ENCODE data around the gene XCR1. TPM values are rescaled to one million over a fixed set of nuclear protein-coding genes. Genes with fewer than 3 reads are reported as not detected.

XCR1 gene
- total and polyA plus RNA-seq, 2 donors (not counting 1 experiment from before 2014, with no cell fraction given): 0.01 TPM; not detected in 1

DNA sequence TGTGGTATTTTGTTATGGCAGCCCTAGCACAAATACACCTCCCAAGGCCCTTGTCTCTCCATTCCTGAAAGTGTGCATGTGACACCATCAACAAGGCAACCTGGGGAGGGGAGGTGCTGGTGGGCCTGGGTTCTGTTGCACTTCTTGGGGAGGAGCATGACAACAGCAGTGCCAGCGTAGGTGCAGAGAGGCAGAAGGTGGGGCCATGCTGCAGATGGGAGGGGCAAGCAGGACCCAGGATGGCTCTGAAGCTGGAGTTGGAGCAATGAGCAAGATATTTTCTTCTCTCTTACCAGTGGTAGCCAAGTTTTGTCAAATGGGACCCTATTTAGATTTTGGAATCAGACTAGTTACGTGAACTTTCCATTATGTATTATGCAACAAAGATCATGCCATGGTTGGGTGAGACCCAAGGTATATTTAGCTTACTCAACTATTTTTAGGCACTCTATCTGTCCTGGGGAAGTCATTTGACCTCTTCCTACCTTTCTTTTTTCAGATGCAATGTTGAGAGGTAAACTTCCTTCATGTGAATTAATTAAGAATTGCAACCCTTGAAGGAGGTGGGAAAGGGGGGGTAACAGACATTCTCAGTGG lies 35.1 kb downstream of the XCR1 start:
- ATAC-seq (ENCODE audit: low read depth) (no peak), DNase-seq (no peak)
- WGBS (ENCODE audit: insufficient coverage): 56% methylated on average over 1 of the region's 2 CpGs
- Histone ChIP-seq H2AFZ (ENCODE audit: insufficient read depth, low read depth, low read length, poor library complexity, severe bottlenecking) (no peak overlapping the region), H3K27ac (ENCODE audit: low read length in 2 of 2) (no peak overlapping the region), H3K9me3 (ENCODE audit: control extremely low read depth in 1 of 3, control insufficient read depth in 2 of 3, insufficient read depth in 1 of 3, low read length in 2 of 3) (no peaks in the 10 kb centered on the region), H3K27me3 (replicated peaks in 1 of 4; ENCODE audit: control extremely low read depth in 1 of 4, control insufficient read depth in 3 of 4, insufficient read depth in 4 of 4, low read length in 3 of 4) (no peaks in the 10 kb centered on the region), H3K4me1 (ENCODE audit: control insufficient read depth in 2 of 2, insufficient read depth in 2 of 2, low read length in 2 of 2) (peaks cover 25 to 49% of the 10 kb centered on the region in 2 donors), H3K4me3 (ENCODE audit: control extremely low read depth in 1 of 5, extremely low read depth in 1 of 5, insufficient read depth in 1 of 5, low read depth in 2 of 5, low read length in 4 of 5) (no peak overlapping the region), H4K20me1 (ENCODE audit: control insufficient read depth, insufficient read depth, low read length, poor library complexity, severe bottlenecking) (peaks cover 13% of the 10 kb centered on the region), H3K36me3 (replicated peaks in 1 of 2; ENCODE audit: control extremely low read depth in 1 of 2, control insufficient read depth in 1 of 2, extremely low read depth in 1 of 2, insufficient read depth in 2 of 2, low read length in 1 of 2) (no peaks in the 10 kb centered on the region), H3K9ac (ENCODE audit: low read length) (no peak overlapping the region), H3K79me2 (ENCODE audit: control insufficient read depth, insufficient read depth, low read length) (peaks cover 50% of the 10 kb centered on the region), H3K4me2 (replicated peaks; ENCODE audit: low read depth, low read length, poor library complexity, severe bottlenecking) (peak overlapping the region; percentile 25)
- POLR2A ChIA-PET: no interaction called here
- Mint-ChIP-seq H3K27ac (no peak overlapping the region), H3K27me3 (no peaks in the 10 kb centered on the region), H3K9me3 (ENCODE audit: insufficient read depth) (no peaks in the 10 kb centered on the region), H3K4me1 (peaks cover 47% of the 10 kb centered on the region), H3K4me3 (peak overlapping the region; percentile 27)
- intact Hi-C loops (cut with micrococcal nuclease): no loop called here
- TF ChIP-seq EZH2 (IDR thresholded peaks at IDR 0.05; ENCODE audit: borderline replicate concordance, insufficient read depth, low read depth, low read length, poor library complexity, severe bottlenecking): no peak
- TF ChIP-seq, protein P1, sequence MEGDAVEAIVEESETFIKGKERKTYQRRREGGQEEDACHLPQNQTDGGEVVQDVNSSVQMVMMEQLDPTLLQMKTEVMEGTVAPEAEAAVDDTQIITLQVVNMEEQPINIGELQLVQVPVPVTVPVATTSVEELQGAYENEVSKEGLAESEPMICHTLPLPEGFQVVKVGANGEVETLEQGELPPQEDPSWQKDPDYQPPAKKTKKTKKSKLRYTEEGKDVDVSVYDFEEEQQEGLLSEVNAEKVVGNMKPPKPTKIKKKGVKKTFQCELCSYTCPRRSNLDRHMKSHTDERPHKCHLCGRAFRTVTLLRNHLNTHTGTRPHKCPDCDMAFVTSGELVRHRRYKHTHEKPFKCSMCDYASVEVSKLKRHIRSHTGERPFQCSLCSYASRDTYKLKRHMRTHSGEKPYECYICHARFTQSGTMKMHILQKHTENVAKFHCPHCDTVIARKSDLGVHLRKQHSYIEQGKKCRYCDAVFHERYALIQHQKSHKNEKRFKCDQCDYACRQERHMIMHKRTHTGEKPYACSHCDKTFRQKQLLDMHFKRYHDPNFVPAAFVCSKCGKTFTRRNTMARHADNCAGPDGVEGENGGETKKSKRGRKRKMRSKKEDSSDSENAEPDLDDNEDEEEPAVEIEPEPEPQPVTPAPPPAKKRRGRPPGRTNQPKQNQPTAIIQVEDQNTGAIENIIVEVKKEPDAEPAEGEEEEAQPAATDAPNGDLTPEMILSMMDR (IDR thresholded peaks at IDR 0.05): no peak
- CTCF ChIA-PET: no interaction called here

DNA sequence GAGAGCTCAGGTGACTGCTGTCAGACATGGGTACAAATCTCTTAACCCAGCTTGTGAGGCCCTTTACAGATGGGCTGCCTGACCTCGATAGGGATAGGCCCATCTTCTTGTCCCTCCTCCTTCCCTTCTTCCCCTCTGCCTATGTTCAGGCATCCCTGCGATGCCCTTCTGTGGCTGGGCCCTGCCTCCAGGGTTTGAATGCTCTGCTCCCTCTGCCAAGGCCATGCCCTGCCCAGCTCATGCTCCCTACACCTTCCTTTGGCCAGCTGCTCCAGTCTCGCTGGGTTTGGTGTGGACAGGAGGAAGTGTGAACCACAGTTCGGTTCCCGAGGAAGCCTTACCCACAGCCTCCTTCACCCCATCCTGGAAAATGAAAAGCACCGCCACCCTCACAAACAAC lies 35.9 kb downstream of the XCR1 start:
- Histone ChIP-seq H3K4me2 (replicated peaks; ENCODE audit: low read depth, low read length, poor library complexity, severe bottlenecking) (no peak overlapping the region), H3K9ac (ENCODE audit: low read length) (no peak overlapping the region), H3K27me3 (replicated peaks in 1 of 4; ENCODE audit: control extremely low read depth in 1 of 4, control insufficient read depth in 3 of 4, insufficient read depth in 4 of 4, low read length in 3 of 4) (no peaks in the 10 kb centered on the region), H3K4me1 (ENCODE audit: control insufficient read depth in 2 of 2, insufficient read depth in 2 of 2, low read length in 2 of 2) (peaks cover 25 to 47% of the 10 kb centered on the region in 2 donors), H2AFZ (ENCODE audit: insufficient read depth, low read depth, low read length, poor library complexity, severe bottlenecking) (no peak overlapping the region), H3K27ac (ENCODE audit: low read length in 2 of 2) (no peak overlapping the region), H4K20me1 (ENCODE audit: control insufficient read depth, insufficient read depth, low read length, poor library complexity, severe bottlenecking) (peaks cover 21% of the 10 kb centered on the region), H3K36me3 (replicated peaks in 1 of 2; ENCODE audit: control extremely low read depth in 1 of 2, control insufficient read depth in 1 of 2, extremely low read depth in 1 of 2, insufficient read depth in 2 of 2, low read length in 1 of 2) (peaks cover 0 to 2% of the 10 kb centered on the region in 2 experiments), H3K4me3 (ENCODE audit: control extremely low read depth in 1 of 5, extremely low read depth in 1 of 5, insufficient read depth in 1 of 5, low read depth in 2 of 5, low read length in 4 of 5) (no peak overlapping the region), H3K79me2 (ENCODE audit: control insufficient read depth, insufficient read depth, low read length) (peaks cover 53% of the 10 kb centered on the region), H3K9me3 (ENCODE audit: control extremely low read depth in 1 of 3, control insufficient read depth in 2 of 3, insufficient read depth in 1 of 3, low read length in 2 of 3) (no peaks in the 10 kb centered on the region)
- TF ChIP-seq, protein P1 (IDR thresholded peaks at IDR 0.05): no peak
- TF ChIP-seq EZH2 (IDR thresholded peaks at IDR 0.05; ENCODE audit: borderline replicate concordance, insufficient read depth, low read depth, low read length, poor library complexity, severe bottlenecking): no peak
- ATAC-seq (ENCODE audit: low read depth): no peak
- intact Hi-C loops (cut with micrococcal nuclease): no loop called here
- Mint-ChIP-seq H3K4me3 (no peak overlapping the region), H3K4me1 (peaks cover 46% of the 10 kb centered on the region), H3K27me3 (no peaks in the 10 kb centered on the region), H3K27ac (no peak overlapping the region), H3K9me3 (ENCODE audit: insufficient read depth) (no peaks in the 10 kb centered on the region)
- POLR2A ChIA-PET: no interaction called here
- no peak for DNase-seq
- 93% methylated on average over 3 of the region's 6 CpGs for WGBS (ENCODE audit: insufficient coverage)
- CTCF ChIA-PET: no interaction called here

Data from B cell (primary cell).